Omental fat pad (tissue), 4 donors: ENCODE measurements around the gene LILRA6. TPM values are rescaled to one million over a fixed set of nuclear protein-coding genes. Genes with fewer than 3 reads are reported as not detected.
"Not testable (repeated sequence)": the region's sequence is repeated elsewhere in the genome, so short reads cannot be mapped to it uniquely, and the experiment has no call there.

Experiments
- ATAC-seq: fragments of 150-250 bp; one replicate; pipeline ENCODE4 v1.9.1; 2016; ENCODE audit warnings: mild to moderate bottlenecking, moderate library complexity; ENCODE audit not compliant: low FRiP score
- DNase-seq: peaks from one replicate; pipeline ENCODE4 v3.0.0-alpha.2; 2019; ENCODE audit warnings: low spot score
- CTCF ChIP-seq, 3 donors: fragments of 450-650 bp; IDR thresholded peaks; one replicate each; pipeline ENCODE4 v1.5.1; 2016 to 2017; ENCODE audit warnings: antibody characterized with exemption in 3 of 3, mild to moderate bottlenecking in 3 of 3, moderate library complexity in 2 of 3
- total RNA-seq, 4 donors: library from RNA; depleted of rRNA; stranded (reverse); fragments of >200 nt; gene quantifications; one replicate each; pipeline ENCODE4 v1.1.0, GENCODE V29; 2016

The LILRA6 gene
- total RNA-seq: 10 to 100 TPM in 1 of 4 donors, 1 to 10 TPM in 3; 2.1 to 13.6 (median 7.3) TPM

DNA sequence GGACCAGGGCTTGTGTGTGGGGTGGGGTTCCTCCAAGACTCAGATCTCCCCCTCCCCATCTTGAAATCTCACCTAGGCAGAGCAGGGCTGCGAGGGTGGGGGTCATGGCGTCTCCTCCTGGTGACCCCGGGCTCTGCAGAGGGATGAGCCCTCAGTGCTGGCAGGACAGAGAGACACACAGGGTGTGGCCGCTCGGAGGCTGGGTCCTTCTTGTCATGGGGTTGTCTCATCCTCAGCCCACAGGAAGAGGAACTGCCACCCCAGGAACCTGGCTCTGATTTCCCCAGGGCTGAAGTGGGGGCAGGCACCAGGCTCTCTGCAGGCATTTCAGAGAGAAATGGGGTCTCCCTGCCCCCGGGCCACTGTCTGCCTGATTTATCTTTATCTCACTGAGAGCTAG is at the start of gene LILRA6:
Gene LILRA6 (minus strand): TSS at position 145 of the 400 bp plus-strand sequence.
- ATAC-seq: not testable (repeated sequence)

GRCh38 chr19:54289160-54289559 is 46.6 kb upstream of the LILRA6 start:
- not testable (repeated sequence) for DNase-seq, ATAC-seq

More for the DNA sequence above, at the start of gene LILRA6:
- not testable (repeated sequence) for DNase-seq

DNA sequence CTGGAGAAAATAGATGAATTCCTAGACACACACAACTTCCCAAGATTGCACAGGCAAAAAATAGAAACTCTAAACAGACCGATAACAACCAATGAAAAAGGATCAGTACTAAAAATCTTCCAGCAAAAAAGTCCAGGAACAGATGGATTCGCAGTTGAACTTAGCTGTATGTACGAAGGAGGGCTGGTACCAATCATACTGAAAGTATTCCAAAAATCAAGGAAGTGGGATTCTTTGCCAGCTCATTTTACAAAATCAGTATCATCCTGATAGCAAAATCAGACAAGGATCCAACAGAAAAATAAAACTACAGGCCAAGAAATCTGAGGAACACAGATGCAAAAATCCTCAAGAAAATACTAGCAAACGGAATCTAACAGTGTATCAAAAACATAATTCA is 44.9 kb upstream of the LILRA6 start:
- no peak for ATAC-seq
- no peak for DNase-seq
- no peak for TF ChIP-seq CTCF (IDR thresholded peaks at IDR 0.05)

GRCh38 chr19:54286283-54286682 is 43.7 kb upstream of the LILRA6 start:
- not testable (repeated sequence) for ATAC-seq, DNase-seq

DNA sequence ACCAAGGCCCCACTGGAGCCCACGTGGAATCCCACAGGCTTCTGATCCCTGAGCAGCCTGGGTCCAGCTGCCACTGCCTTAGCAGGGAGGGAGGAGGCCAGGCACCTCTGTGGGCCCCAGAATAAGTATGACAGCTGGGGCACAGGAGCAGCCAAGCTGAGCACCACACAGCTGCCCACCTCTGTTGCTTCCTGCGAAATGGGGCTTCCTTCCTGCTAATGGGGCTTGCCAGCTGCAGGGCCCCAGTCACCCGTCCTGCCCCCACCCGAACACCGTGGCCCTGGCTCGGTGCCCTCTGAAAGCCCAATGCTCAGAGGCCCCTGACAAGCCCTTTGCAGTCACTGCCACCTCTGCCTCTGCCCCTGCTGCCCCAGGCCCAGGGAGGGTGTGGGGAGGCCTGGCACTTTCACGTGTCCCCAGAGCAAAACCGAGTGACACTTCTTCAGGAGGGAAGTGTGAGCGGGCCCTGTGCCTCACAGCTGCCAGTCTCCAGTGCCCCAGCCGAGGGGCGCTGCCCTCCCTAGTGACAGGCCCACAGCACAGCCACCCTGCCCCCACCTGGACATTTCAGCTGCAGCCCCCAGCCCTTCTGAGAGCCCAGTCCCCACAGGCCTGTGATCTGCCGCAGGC is 43.0 kb upstream of the LILRA6 start:
- not testable (repeated sequence) for ATAC-seq

GRCh38 chr19:54282686-54283470 is 40.3 kb upstream of the LILRA6 start:
- ATAC-seq (no peak), DNase-seq (no peak)
- no peak for TF ChIP-seq CTCF (IDR thresholded peaks at IDR 0.05)

More for the DNA sequence above, 43.0 kb upstream of the LILRA6 start:
- not testable (repeated sequence) for DNase-seq

DNA sequence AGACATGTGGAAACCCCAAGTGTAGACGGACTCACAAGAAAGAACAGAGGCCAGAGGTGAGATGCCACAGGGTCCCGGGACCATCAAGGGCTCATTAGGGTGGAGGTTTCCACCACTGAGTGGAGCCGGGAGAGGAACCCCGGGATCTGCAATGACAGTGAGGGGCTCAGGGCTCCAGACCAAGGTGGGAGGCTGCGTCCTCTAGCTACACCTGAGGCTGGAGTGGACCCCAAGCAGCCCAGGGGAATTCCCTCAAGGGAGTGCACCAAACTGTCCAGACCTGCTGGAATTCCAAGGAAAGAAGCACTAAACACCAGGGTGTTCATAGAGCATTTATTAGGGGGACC is 39.1 kb upstream of the LILRA6 start:
- DNase-seq, ATAC-seq: not testable (repeated sequence)

- no peak for DNase-seq
- no peak for ATAC-seq
- TF ChIP-seq CTCF (IDR thresholded peaks at IDR 0.05): no peak
These were observed 38.6 kb upstream of the LILRA6 start, which contains the start of gene LILRB2 for GRCh38 chr19:54281007-54281728. Gene LILRB2 (minus strand): TSS chr19:54281110. CDS start chr19:54280496, 614 bp downstream.

DNA sequence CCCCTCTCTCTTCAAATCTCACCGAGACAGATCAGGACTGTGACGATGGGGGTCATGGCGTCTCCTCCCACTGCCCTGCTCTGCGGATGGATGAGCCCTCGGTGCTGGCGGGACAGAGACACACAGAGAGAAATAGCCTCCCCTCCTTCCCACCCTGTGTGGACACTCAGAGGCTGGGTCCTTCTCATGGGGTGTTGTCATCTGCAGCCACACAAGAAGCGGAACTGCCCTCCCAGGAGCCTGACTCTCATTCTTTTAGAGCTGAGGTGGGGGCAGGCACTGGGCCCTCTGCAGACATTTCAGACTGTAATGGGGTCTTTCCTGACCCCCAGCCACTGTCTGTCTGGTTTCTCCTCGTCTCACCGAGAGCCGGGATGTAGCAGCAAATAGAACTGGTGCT is 37.9 kb upstream of the LILRA6 start:
- DNase-seq, ATAC-seq: not testable (repeated sequence)

DNA sequence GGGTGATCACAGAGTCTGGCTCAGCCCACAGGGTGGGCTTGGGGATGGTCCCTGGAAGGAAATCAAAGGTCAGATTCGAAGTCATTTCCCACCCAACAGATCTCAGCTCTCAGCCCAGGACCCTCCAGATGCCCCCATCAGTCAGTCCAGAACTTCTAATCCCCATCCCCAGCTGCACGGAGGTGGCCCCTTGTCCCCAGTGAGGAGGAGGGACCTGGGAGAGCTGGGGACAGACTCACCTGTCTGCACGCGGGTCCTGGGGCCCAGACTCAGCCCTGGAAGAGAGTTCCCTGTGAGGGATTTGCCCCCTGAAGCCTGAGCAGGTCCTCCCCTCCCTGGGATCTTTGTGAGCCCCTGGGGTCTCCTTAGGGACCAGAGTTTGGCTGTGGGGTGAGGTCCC is 37.4 kb upstream of the LILRA6 start:
- DNase-seq, ATAC-seq: not testable (repeated sequence)
